Effector CD4-positive, alpha-beta T cell (primary cell): Measurements from ENCODE around the gene NUPR1.
"Not testable (repeated sequence)": the region's sequence is repeated elsewhere in the genome, so short reads cannot be mapped to it uniquely, and the experiment has no call there.

Experiments used
- DNase-seq: peaks from one replicate; pipeline ENCODE4 v3.0.0-alpha.2; 2020

NUPR1 gene

GRCh38 chr16:28526201-28527099 lies 12.3 kb downstream of the NUPR1 start:
- no peak for DNase-seq

GRCh38 chr16:28524681-28525171 lies 14.0 kb downstream of the NUPR1 start:
- no peak for DNase-seq

GRCh38 chr16:28522792-28523191 lies 16.0 kb downstream of the NUPR1 start:
- DNase-seq = no peak

- DNase-seq = no peak
These were observed 17.3 kb downstream of the NUPR1 start for GRCh38 chr16:28521436-28521835.

- no peak for DNase-seq
These were observed 18.1 kb downstream of the NUPR1 start for GRCh38 chr16:28520672-28521071.

GRCh38 chr16:28514246-28514645 lies 24.5 kb downstream of the NUPR1 start:
- DNase-seq = no peak

- DNase-seq = no peak
These were observed 25.1 kb downstream of the NUPR1 start for GRCh38 chr16:28513484-28514181.

GRCh38 chr16:28511801-28512789 lies 26.7 kb downstream of the NUPR1 start:
- DNase-seq = no peak

- DNase-seq = no peak
These were observed 27.7 kb downstream of the NUPR1 start for GRCh38 chr16:28511031-28511430.

GRCh38 chr16:28505489-28506137 lies 33.2 kb downstream of the NUPR1 start:
- no peak for DNase-seq

- no peak for DNase-seq
These were observed 33.9 kb downstream of the NUPR1 start for GRCh38 chr16:28504707-28505404.

- no peak for DNase-seq
These were observed 35.1 kb downstream of the NUPR1 start for GRCh38 chr16:28503470-28504259.

- DNase-seq = no peak
These were observed 36.5 kb downstream of the NUPR1 start for GRCh38 chr16:28502290-28502689.

- no peak for DNase-seq
These were observed 37.2 kb downstream of the NUPR1 start for GRCh38 chr16:28501258-28502232.

- DNase-seq = not testable (repeated sequence)
These were observed 38.1 kb downstream of the NUPR1 start for GRCh38 chr16:28500476-28501180.

GRCh38 chr16:28499854-28500253 lies 38.9 kb downstream of the NUPR1 start:
- DNase-seq = no peak

- DNase-seq = no peak
These were observed 40.0 kb downstream of the NUPR1 start for GRCh38 chr16:28498666-28499381.
